Measurements from ENCODE around the gene MAP6.

Gene MAP6

DNA sequence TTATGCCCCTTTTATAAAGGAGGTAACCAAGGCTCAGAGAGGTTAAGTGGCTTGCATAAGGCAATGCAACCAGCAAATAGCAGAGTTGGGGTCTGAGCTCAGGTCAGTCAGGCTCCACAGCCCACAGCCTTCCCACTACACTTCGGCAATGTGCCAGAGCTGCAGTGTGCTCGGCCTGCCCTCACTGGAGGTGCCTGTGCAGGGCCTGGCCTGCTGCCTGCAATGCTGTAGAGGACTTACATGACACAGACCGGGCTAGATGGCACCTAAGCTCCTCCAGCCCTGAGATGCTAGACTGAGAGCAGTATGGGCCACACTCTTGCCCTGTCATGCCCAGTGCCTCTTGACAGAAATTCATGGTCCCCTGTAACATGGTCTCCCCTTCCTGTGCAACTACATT lies 57.0 kb downstream of the MAP6 start:
- Histone ChIP-seq H3K4me3 (ENCODE audit: low read depth, low read length) (no peak overlapping the region), H3K4me2 (ENCODE audit: low read length) (no peak overlapping the region), H4K12ac (ENCODE audit: low read depth, low read length) (no peak overlapping the region), H3K9me3 (ENCODE audit: insufficient read depth, low read depth, low read length) (no peaks in the 10 kb centered on the region), H3K18ac (ENCODE audit: low read length) (no peak overlapping the region), H3K14ac (ENCODE audit: low read length) (no peak overlapping the region), H3K79me1 (ENCODE audit: low read length) (no peaks in the 10 kb centered on the region), H3K4me1 (ENCODE audit: control insufficient read depth in 1 of 2, insufficient read depth in 2 of 2, low read length in 2 of 2) (no peaks in the 10 kb centered on the region), H3K4ac (ENCODE audit: low read depth, low read length) (no peak overlapping the region), H2BK120ac (ENCODE audit: insufficient read depth, low read length, poor library complexity) (no peak overlapping the region), H3K9ac (ENCODE audit: low read length) (peak overlapping the region; percentile 19), H4K8ac (ENCODE audit: low read depth, low read length) (no peak overlapping the region), H3K79me2 (ENCODE audit: control insufficient read depth, insufficient read depth, low read length, poor library complexity) (no peaks in the 10 kb centered on the region), H2BK12ac (ENCODE audit: low read length) (no peak overlapping the region), H2AK5ac (ENCODE audit: low read length) (no peak overlapping the region), H3K23ac (ENCODE audit: low read length) (no peak overlapping the region), H2BK5ac (ENCODE audit: low read depth, low read length, poor library complexity) (no peak overlapping the region), H3K27me3 (ENCODE audit: insufficient read depth, low read length) (no peaks in the 10 kb centered on the region), H3K36me3 (ENCODE audit: control insufficient read depth in 1 of 2, insufficient read depth in 2 of 2, low read length in 2 of 2) (no peaks in the 10 kb centered on the region), H3K27ac (ENCODE audit: low read depth, low read length) (no peak overlapping the region), H2AFZ (ENCODE audit: insufficient read depth, low read length, poor library complexity) (no peak overlapping the region), H4K91ac (ENCODE audit: low read depth, low read length) (no peak overlapping the region)
- no peak for DNase-seq
- no CpG with 5 or more reads among the region's 3 CpGs for WGBS (ENCODE audit: extremely low coverage, insufficient coverage, insufficient read length)

DNA sequence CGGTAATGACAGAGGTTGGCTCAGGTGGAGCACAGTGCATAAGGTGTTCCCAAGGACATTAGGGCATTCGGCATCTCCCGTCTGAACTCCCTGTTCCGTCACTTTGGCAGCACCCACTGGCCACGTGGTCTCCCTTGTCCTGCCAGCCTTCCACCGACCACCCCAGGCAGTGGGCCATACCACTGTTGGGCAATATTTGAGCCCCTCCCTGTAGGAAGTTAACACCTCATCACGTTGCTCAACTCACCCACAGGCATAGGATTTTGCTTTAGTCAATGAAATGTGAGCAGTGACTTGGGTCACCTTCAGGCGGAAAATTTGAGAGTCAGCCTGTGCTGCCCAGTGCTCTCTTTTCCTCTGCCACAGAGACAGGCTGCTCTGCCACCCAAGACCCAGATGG lies 62.7 kb downstream of the MAP6 start:
- no peak for DNase-seq
- Histone ChIP-seq H2BK120ac (ENCODE audit: insufficient read depth, low read length, poor library complexity) (no peak overlapping the region), H4K91ac (ENCODE audit: low read depth, low read length) (no peak overlapping the region), H2BK5ac (ENCODE audit: low read depth, low read length, poor library complexity) (no peak overlapping the region), H2AK5ac (ENCODE audit: low read length) (no peak overlapping the region), H4K8ac (ENCODE audit: low read depth, low read length) (no peak overlapping the region), H3K27ac (ENCODE audit: low read depth, low read length) (no peak overlapping the region), H3K79me1 (ENCODE audit: low read length) (no peaks in the 10 kb centered on the region), H3K4me3 (ENCODE audit: low read depth, low read length) (no peak overlapping the region), H2BK12ac (ENCODE audit: low read length) (no peak overlapping the region), H3K9me3 (ENCODE audit: insufficient read depth, low read depth, low read length) (no peaks in the 10 kb centered on the region), H2AFZ (ENCODE audit: insufficient read depth, low read length, poor library complexity) (no peak overlapping the region), H3K4me2 (ENCODE audit: low read length) (no peak overlapping the region), H3K4ac (ENCODE audit: low read depth, low read length) (no peak overlapping the region), H3K27me3 (ENCODE audit: insufficient read depth, low read length) (no peaks in the 10 kb centered on the region), H3K23ac (ENCODE audit: low read length) (no peak overlapping the region), H3K4me1 (ENCODE audit: control insufficient read depth in 1 of 2, insufficient read depth in 2 of 2, low read length in 2 of 2) (peaks cover 0 to 5% of the 10 kb centered on the region in 2 experiments), H3K79me2 (ENCODE audit: control insufficient read depth, insufficient read depth, low read length, poor library complexity) (no peaks in the 10 kb centered on the region), H3K9ac (ENCODE audit: low read length) (no peak overlapping the region), H4K12ac (ENCODE audit: low read depth, low read length) (no peak overlapping the region), H3K36me3 (ENCODE audit: control insufficient read depth in 1 of 2, insufficient read depth in 2 of 2, low read length in 2 of 2) (no peaks in the 10 kb centered on the region), H3K14ac (ENCODE audit: low read length) (no peak overlapping the region), H3K18ac (ENCODE audit: low read length) (no peak overlapping the region)
- 100% methylated on average over 1 of the region's 8 CpGs for WGBS (ENCODE audit: extremely low coverage, insufficient coverage, insufficient read length)

DNA sequence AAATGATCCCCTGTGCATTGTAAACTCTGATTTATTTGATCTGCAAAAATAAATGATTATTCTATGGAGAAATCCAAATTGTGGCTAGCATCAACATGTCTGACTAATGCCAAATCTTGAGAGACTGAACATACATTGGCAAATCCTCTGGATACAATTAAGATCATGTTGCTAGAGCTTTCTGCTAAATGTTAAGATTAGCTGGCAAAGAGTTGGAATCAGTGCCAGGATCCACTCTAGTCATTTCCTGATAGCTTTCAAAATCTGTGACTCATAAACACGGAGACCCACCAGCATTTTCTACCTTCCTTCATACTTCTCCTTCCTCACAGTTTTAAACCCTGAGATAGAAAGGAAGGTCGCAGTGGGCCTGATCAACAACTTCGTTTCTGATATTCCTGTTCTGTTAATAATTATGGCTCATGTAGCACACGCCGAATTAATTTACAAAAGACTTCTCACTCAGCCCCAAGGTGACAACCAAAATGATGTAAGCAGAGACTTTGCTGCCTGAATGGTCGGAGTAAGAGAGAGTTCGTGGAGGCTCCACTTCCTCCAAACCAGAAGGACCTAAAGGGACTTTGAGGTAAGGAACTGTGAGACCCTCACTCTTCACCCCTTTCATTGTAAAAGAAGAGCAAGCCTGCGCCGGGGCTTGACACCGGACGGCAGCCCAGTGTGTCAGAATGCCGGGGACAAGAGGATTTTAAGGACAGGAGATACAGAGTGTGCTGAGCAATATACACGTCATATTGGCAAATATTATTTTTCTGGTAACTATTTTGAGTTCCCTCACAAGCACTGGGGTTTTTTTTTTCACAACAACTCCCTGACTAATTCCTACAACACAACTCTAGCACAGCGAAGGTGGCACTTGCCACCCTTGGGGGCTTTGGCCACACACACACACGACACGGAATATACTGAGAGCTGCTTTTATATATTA lies 64.8 kb downstream of the MAP6 start:
- H3K4me3 ChIP-seq (ENCODE audit: low read depth, low read length), result no peak overlapping the region
- no peaks in the 10 kb centered on the region for H3K36me3 ChIP-seq (ENCODE audit: control insufficient read depth in 1 of 2, insufficient read depth in 2 of 2, low read length in 2 of 2)
- H2AFZ ChIP-seq (ENCODE audit: insufficient read depth, low read length, poor library complexity), result no peak overlapping the region
- no peaks in the 10 kb centered on the region for H3K27me3 ChIP-seq (ENCODE audit: insufficient read depth, low read length)
- H3K18ac ChIP-seq (ENCODE audit: low read length), result no peak overlapping the region
- no peak overlapping the region for H3K14ac ChIP-seq (ENCODE audit: low read length)
- H3K27ac ChIP-seq (ENCODE audit: low read depth, low read length), result no peak overlapping the region
- H3K23ac ChIP-seq (ENCODE audit: low read length), result no peak overlapping the region
- H2AK5ac ChIP-seq (ENCODE audit: low read length), result no peak overlapping the region
- H3K79me2 ChIP-seq (ENCODE audit: control insufficient read depth, insufficient read depth, low read length, poor library complexity), result no peaks in the 10 kb centered on the region
- H2BK120ac ChIP-seq (ENCODE audit: insufficient read depth, low read length, poor library complexity), result no peak overlapping the region
- no peak overlapping the region for H4K91ac ChIP-seq (ENCODE audit: low read depth, low read length)
- no peaks in the 10 kb centered on the region for H3K79me1 ChIP-seq (ENCODE audit: low read length)
- H3K4me2 ChIP-seq (ENCODE audit: low read length), result no peak overlapping the region
- no peak overlapping the region for H2BK5ac ChIP-seq (ENCODE audit: low read depth, low read length, poor library complexity)
- H3K9ac ChIP-seq (ENCODE audit: low read length), result no peak overlapping the region
- no peak overlapping the region for H3K4ac ChIP-seq (ENCODE audit: low read depth, low read length)
- H2BK12ac ChIP-seq (ENCODE audit: low read length), result no peak overlapping the region
- no peak overlapping the region for H4K8ac ChIP-seq (ENCODE audit: low read depth, low read length)
- peaks cover 0 to 5% of the 10 kb centered on the region in 2 experiments for H3K4me1 ChIP-seq (ENCODE audit: control insufficient read depth in 1 of 2, insufficient read depth in 2 of 2, low read length in 2 of 2)
- no CpG with 5 or more reads among the region's 16 CpGs for WGBS (ENCODE audit: extremely low coverage, insufficient coverage, insufficient read length)
- H4K12ac ChIP-seq (ENCODE audit: low read depth, low read length), result no peak overlapping the region
- no peaks in the 10 kb centered on the region for H3K9me3 ChIP-seq (ENCODE audit: insufficient read depth, low read depth, low read length)
- DNase-seq, result peak in 1 of 2 donors; percentile 33

DNA sequence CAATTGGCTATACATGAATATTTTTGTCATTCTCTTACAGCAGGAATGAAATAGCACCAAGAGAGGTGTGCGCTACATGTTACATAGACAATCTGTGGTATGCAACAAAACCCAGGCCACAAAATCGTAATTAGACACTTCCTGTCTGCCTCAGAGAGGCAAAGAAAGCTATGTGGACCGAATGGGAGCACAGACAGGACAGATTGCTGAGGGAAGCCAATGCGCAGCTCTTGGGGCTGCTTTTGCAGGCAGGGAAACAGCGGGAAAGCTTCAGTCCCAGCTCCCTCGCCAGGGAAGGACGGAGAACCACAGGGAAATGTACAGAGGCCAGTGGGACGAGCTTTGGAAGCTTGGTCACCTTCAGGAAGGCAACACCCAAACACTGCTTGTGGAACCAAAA lies 65.9 kb downstream of the MAP6 start:
- Histone ChIP-seq H3K9ac (ENCODE audit: low read length) (no peak overlapping the region), H3K9me3 (ENCODE audit: insufficient read depth, low read depth, low read length) (no peaks in the 10 kb centered on the region), H3K4me1 (ENCODE audit: control insufficient read depth in 1 of 2, insufficient read depth in 2 of 2, low read length in 2 of 2) (peaks cover 0 to 5% of the 10 kb centered on the region in 2 experiments), H3K4me3 (ENCODE audit: low read depth, low read length) (no peak overlapping the region), H2BK5ac (ENCODE audit: low read depth, low read length, poor library complexity) (no peak overlapping the region), H4K91ac (ENCODE audit: low read depth, low read length) (no peak overlapping the region), H3K4ac (ENCODE audit: low read depth, low read length) (no peak overlapping the region), H2BK12ac (ENCODE audit: low read length) (no peak overlapping the region), H3K4me2 (ENCODE audit: low read length) (no peak overlapping the region), H3K23ac (ENCODE audit: low read length) (no peak overlapping the region), H3K18ac (ENCODE audit: low read length) (no peak overlapping the region), H3K27ac (ENCODE audit: low read depth, low read length) (no peak overlapping the region), H4K12ac (ENCODE audit: low read depth, low read length) (no peak overlapping the region), H3K14ac (ENCODE audit: low read length) (no peak overlapping the region), H3K27me3 (ENCODE audit: insufficient read depth, low read length) (no peaks in the 10 kb centered on the region), H2AK5ac (ENCODE audit: low read length) (no peak overlapping the region), H4K8ac (ENCODE audit: low read depth, low read length) (no peak overlapping the region), H3K36me3 (ENCODE audit: control insufficient read depth in 1 of 2, insufficient read depth in 2 of 2, low read length in 2 of 2) (no peaks in the 10 kb centered on the region), H3K79me1 (ENCODE audit: low read length) (no peaks in the 10 kb centered on the region), H3K79me2 (ENCODE audit: control insufficient read depth, insufficient read depth, low read length, poor library complexity) (no peaks in the 10 kb centered on the region), H2BK120ac (ENCODE audit: insufficient read depth, low read length, poor library complexity) (no peak overlapping the region), H2AFZ (ENCODE audit: insufficient read depth, low read length, poor library complexity) (no peak overlapping the region)
- WGBS (ENCODE audit: extremely low coverage, insufficient coverage, insufficient read length), result no CpG with 5 or more reads among the region's 8 CpGs
- DNase-seq, result no peak

Data from trophoblast cell (in vitro differentiated cells and primary cell).